ENCODE results near the gene FBXO21.

FBXO21 gene

DNA sequence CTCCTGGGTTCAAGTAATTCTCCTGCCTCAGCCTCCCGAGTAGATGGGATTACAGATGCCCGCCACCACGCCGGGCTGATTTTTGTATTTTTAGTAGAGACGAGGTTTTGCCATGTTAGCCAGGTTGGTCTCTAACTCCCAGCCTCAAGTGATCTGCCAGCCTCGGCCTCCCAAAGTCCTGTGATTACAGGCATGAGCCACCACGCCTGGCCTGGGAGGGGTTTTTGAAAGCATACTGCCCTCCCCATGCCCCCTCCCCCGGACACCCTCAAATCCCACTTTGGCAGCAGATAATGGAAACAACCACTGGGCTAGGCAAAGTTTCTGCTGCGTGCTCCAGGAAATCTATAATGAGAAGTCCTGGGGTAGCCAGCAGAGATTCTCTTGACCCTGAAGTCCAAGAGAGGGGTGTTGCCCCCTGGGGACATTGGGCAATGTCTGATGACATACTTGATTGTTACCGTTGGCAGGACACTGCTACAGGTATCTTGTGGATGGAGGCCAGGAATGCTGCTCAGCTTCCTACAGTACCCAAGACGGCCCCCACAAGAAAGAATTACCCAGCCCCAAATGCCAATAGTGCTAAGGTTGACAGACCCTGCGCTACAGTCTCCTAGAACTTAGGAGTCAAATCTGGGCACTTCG, 18.7 kb upstream of the FBXO21 start:
- Histone ChIP-seq H3K36me3 (ENCODE audit: control insufficient read depth, low read length) (no peaks in the 10 kb centered on the region), H3K79me2 (ENCODE audit: control insufficient read depth, low read length) (no peaks in the 10 kb centered on the region), H3F3A (ENCODE audit: control insufficient read depth, insufficient read depth) (no peaks in the 10 kb centered on the region), H3K9me2 (replicated peaks; ENCODE audit: control insufficient read depth, low read length) (no peaks in the 10 kb centered on the region), H3K4me1 (ENCODE audit: control insufficient read depth, low read length) (no peaks in the 10 kb centered on the region), H3K4me2 (ENCODE audit: low read length) (no peak overlapping the region), H3K27ac (ENCODE audit: low read depth, low read length) (no peak overlapping the region), H3K27me3 (ENCODE audit: control insufficient read depth, low read length) (0 out of 2 replicates have a peak, but pooled peaks cover 9% of the 10 kb centered on the region), H4K20me1 (ENCODE audit: control insufficient read depth, insufficient read depth, low read depth, low read length) (no peaks in the 10 kb centered on the region), H3K4me3 (ENCODE audit: low read length) (no peak overlapping the region), H3K9me3 (ENCODE audit: control insufficient read depth, insufficient read depth, low read length) (no peaks in the 10 kb centered on the region)
- TF ChIP-seq EZH2phosphoT487 (IDR thresholded peaks at IDR 0.05; ENCODE audit: borderline replicate concordance, low read length) (no peak), CTCF (IDR thresholded peaks at IDR 0.05; ENCODE audit: low read depth, low read length, poor library complexity, severe bottlenecking) (no peak)

DNA sequence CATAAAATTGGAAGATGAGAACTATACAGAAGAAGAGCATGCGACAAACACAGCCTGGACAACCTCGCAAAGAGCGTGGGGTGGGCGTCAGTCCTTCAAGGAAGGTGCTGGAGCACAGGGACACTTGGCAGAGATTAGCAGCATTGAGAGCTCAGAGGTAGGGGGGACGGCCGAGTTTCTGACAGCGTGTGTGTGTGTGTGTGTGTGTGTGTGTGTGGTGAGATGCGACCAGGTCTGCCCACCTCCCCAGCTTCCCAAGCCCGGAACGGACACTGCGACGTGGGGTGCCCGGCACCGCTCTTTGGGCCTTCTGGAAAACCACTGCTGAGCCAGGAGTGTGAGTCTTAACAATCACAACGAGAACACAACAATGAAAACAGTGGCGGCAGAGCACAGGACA, 17.9 kb upstream of the FBXO21 start:
- Histone ChIP-seq H3K9me3 (ENCODE audit: control insufficient read depth, insufficient read depth, low read length) (no peaks in the 10 kb centered on the region), H3K9me2 (replicated peaks; ENCODE audit: control insufficient read depth, low read length) (no peaks in the 10 kb centered on the region), H3K4me3 (ENCODE audit: low read length) (no peak overlapping the region), H3K79me2 (ENCODE audit: control insufficient read depth, low read length) (no peaks in the 10 kb centered on the region), H3K27ac (ENCODE audit: low read depth, low read length) (no peak overlapping the region), H3K27me3 (ENCODE audit: control insufficient read depth, low read length) (0 out of 2 replicates have a peak, but pooled peaks cover 8% of the 10 kb centered on the region), H3F3A (ENCODE audit: control insufficient read depth, insufficient read depth) (no peaks in the 10 kb centered on the region), H3K4me2 (ENCODE audit: low read length) (no peak overlapping the region), H3K4me1 (ENCODE audit: control insufficient read depth, low read length) (no peaks in the 10 kb centered on the region), H3K36me3 (ENCODE audit: control insufficient read depth, low read length) (no peaks in the 10 kb centered on the region), H4K20me1 (ENCODE audit: control insufficient read depth, insufficient read depth, low read depth, low read length) (no peaks in the 10 kb centered on the region)
- TF ChIP-seq EZH2phosphoT487 (IDR thresholded peaks at IDR 0.05; ENCODE audit: borderline replicate concordance, low read length): no peak
- TF ChIP-seq CTCF (IDR thresholded peaks at IDR 0.05; ENCODE audit: low read depth, low read length, poor library complexity, severe bottlenecking): no peak

DNA sequence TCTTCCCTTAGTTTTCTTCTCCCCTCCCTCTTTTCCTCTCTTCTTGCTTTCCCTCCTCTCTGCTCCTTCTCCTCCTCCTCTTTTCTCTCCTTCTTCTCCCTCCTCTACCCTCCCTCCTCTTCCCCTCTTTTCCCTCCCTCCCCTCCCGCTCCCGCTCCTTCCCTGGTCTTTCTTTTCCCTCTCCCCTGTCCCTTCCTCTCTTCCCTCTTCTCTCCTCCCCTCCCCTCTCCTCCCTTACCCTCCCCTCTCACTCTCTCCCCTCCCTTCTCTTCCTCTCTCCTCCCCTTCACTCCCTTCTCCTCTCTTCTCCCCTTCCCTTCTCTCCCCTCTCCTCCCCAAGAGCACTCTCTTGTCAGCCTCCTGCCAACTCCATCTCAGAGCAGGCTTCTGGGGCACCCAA, 17.4 kb upstream of the FBXO21 start:
- H3K9me2 ChIP-seq (replicated peaks; ENCODE audit: control insufficient read depth, low read length): no peaks in the 10 kb centered on the region
- H3K27ac ChIP-seq (ENCODE audit: low read depth, low read length): no peak overlapping the region
- no peaks in the 10 kb centered on the region for H3K9me3 ChIP-seq (ENCODE audit: control insufficient read depth, insufficient read depth, low read length)
- no peaks in the 10 kb centered on the region for H3F3A ChIP-seq (ENCODE audit: control insufficient read depth, insufficient read depth)
- H4K20me1 ChIP-seq (ENCODE audit: control insufficient read depth, insufficient read depth, low read depth, low read length): no peaks in the 10 kb centered on the region
- no peaks in the 10 kb centered on the region for H3K36me3 ChIP-seq (ENCODE audit: control insufficient read depth, low read length)
- no peak overlapping the region for H3K4me3 ChIP-seq (ENCODE audit: low read length)
- H3K4me2 ChIP-seq (ENCODE audit: low read length): no peak overlapping the region
- no peak for TF ChIP-seq EZH2phosphoT487 (IDR thresholded peaks at IDR 0.05; ENCODE audit: borderline replicate concordance, low read length)
- no peak for TF ChIP-seq CTCF (IDR thresholded peaks at IDR 0.05; ENCODE audit: low read depth, low read length, poor library complexity, severe bottlenecking)
- 0 out of 2 replicates have a peak, but pooled peaks cover 3% of the 10 kb centered on the region for H3K27me3 ChIP-seq (ENCODE audit: control insufficient read depth, low read length)
- H3K79me2 ChIP-seq (ENCODE audit: control insufficient read depth, low read length): no peaks in the 10 kb centered on the region
- no peaks in the 10 kb centered on the region for H3K4me1 ChIP-seq (ENCODE audit: control insufficient read depth, low read length)

Measured in DOHH2 (cell line).